C4-2B (cell line): ENCODE results near the gene DCTN3.

Experiments used
- H3K27ac ChIP-seq: fragments of 450-650 bp; 2 replicates; pipeline ENCODE4 v1.5.1; 2017
- CTCF ChIP-seq: fragments of 450-650 bp; conservative IDR thresholded peaks from 2 replicates; pipeline ENCODE4 v1.5.1; 2017; ENCODE audit warnings: mild to moderate bottlenecking
- ZFX ChIP-seq: fragments of 450-650 bp; IDR thresholded peaks from 2 replicates; pipeline ENCODE4 v1.6.1; 2017

Gene DCTN3

GRCh38 chr9:34606190-34606589 is 14.1 kb downstream of the DCTN3 start:
- no peak overlapping the region for H3K27ac ChIP-seq
- TF ChIP-seq CTCF (no peak), ZFX (no peak)

GRCh38 chr9:34603610-34604231 is 16.6 kb downstream of the DCTN3 start:
- H3K27ac ChIP-seq: no peak overlapping the region
- peak; percentile 95 for TF ChIP-seq CTCF
- TF ChIP-seq ZFX: no peak

GRCh38 chr9:34601937-34602573 is 18.2 kb downstream of the DCTN3 start:
- TF ChIP-seq CTCF: no peak
- TF ChIP-seq ZFX: no peak
- H3K27ac ChIP-seq: no peak overlapping the region

GRCh38 chr9:34600908-34601307 is 19.4 kb downstream of the DCTN3 start:
- TF ChIP-seq ZFX (no peak), CTCF (no peak)
- H3K27ac ChIP-seq: no peak overlapping the region

- no peak for TF ChIP-seq ZFX
- TF ChIP-seq CTCF: no peak
Observed at GRCh38 chr9:34599546-34599945, 20.7 kb downstream of the DCTN3 start.

GRCh38 chr9:34594177-34594576 is 26.1 kb downstream of the DCTN3 start:
- no peak for TF ChIP-seq ZFX
- no peak for TF ChIP-seq CTCF

More at GRCh38 chr9:34599546-34599945, 20.7 kb downstream of the DCTN3 start:
- no peak overlapping the region for H3K27ac ChIP-seq

GRCh38 chr9:34592895-34593601 is 27.2 kb downstream of the DCTN3 start:
- no peak for TF ChIP-seq CTCF
- no peak for TF ChIP-seq ZFX
- no peak overlapping the region for H3K27ac ChIP-seq

More at GRCh38 chr9:34594177-34594576, 26.1 kb downstream of the DCTN3 start:
- no peak overlapping the region for H3K27ac ChIP-seq
